H1 (cell line): ENCODE results near the gene TNRC6C. TPM values are rescaled to one million over a fixed set of nuclear protein-coding genes. Genes with fewer than 3 reads are reported as not detected.
A peak's percentile ranks its signal among the peaks of the same experiment; 100 is the strongest.

ENCODE experiments used
- CTCF ChIA-PET: fragments of 300-600 bp; sonication (Branson Sonifier 250); formaldehyde crosslinking; loops from one replicate; lab custom pipeline; 2021; ENCODE audit not compliant: partially characterized antibody; lab: Charles Lee
- POLR2A ChIA-PET: fragments of 300-600 bp; sonication (Branson Sonifier 250); formaldehyde crosslinking; loops from one replicate; lab custom pipeline; 2021; ENCODE audit warnings: inconsistent platforms; ENCODE audit not compliant: partially characterized antibody; lab: Charles Lee
- DNase-seq, 2 experiments: peaks; one replicate each; pipeline versions ENCODE4 v3.0.0 to v3.0.0-alpha.2; 2010 to 2022; ENCODE audit warnings: low spot score in 2 of 2, low read depth in 1 of 2, mixed read lengths in 1 of 2
- FAIRE-seq: peaks from 2 replicates; lab custom pipeline; 2011; peaks lifted over from hg19 to GRCh38; lab: Jason Lieb, UNC
- H2AFZ ChIP-seq: 2 replicates; pipeline ENCODE4 v1.8.1; 2012; ENCODE audit warnings: low read length, inconsistent platforms
- H2AK5ac ChIP-seq: 2 replicates; pipeline ENCODE4 v1.6.1; 2013; ENCODE audit warnings: low read depth, low read length
- H2BK120ac ChIP-seq: replicated peaks from 2 replicates; pipeline ENCODE3; 2013; ENCODE audit warnings: low read depth, low read length, inconsistent platforms
- H2BK12ac ChIP-seq: 2 replicates; pipeline ENCODE4 v1.6.1; 2013; ENCODE audit warnings: low read depth, low read length
- H2BK15ac ChIP-seq: 2 replicates; pipeline ENCODE4 v1.6.1; 2013; ENCODE audit warnings: low read length
- H2BK20ac ChIP-seq: 2 replicates; pipeline ENCODE4 v1.6.1; 2013; ENCODE audit warnings: low read length
- H2BK5ac ChIP-seq: 2 replicates; pipeline ENCODE4 v1.6.1; 2013; ENCODE audit warnings: low read depth, low read length
- H3K14ac ChIP-seq: 2 replicates; pipeline ENCODE4 v1.6.1; 2013; ENCODE audit warnings: inconsistent platforms; ENCODE audit not compliant: insufficient read length
- H3K18ac ChIP-seq: 2 replicates; pipeline ENCODE4 v1.6.1; 2013; ENCODE audit warnings: low read length; ENCODE audit errors: extremely low read depth
- H3K23ac ChIP-seq: 2 replicates; pipeline ENCODE4 v1.6.1; 2013; ENCODE audit warnings: inconsistent platforms; ENCODE audit not compliant: insufficient read length
- H3K23me2 ChIP-seq: 2 replicates; pipeline ENCODE4 v1.6.1; 2013; ENCODE audit warnings: low read depth, low read length
- H3K27ac ChIP-seq: 2 replicates; pipeline ENCODE4 v1.6.1; 2011; ENCODE audit warnings: low read depth, low read length, inconsistent platforms
- H3K27me3 ChIP-seq, 4 experiments: replicated peaks in 1 of 4; 1 replicate in 1 of 4; 2 replicates in 3 of 4; pipeline versions ENCODE4 v1.6.1 to v1.8.1; 2011 to 2013; ENCODE audit warnings: low read length in 3 of 4, mild to moderate bottlenecking in 3 of 4, inconsistent platforms in 2 of 4, mixed read lengths in 2 of 4, moderate library complexity in 1 of 4; ENCODE audit not compliant: control insufficient read depth in 3 of 4, insufficient read depth in 3 of 4; ENCODE audit errors: extremely low read depth in 1 of 4
- H3K36me3 ChIP-seq, 4 experiments: 2 replicates each; pipeline versions ENCODE4 v1.6.1 to v1.8.1; 2011 to 2013; ENCODE audit warnings: mild to moderate bottlenecking in 4 of 4, low read length in 3 of 4, moderate library complexity in 2 of 4, control low read depth in 1 of 4, inconsistent platforms in 1 of 4; ENCODE audit not compliant: insufficient read depth in 4 of 4, control insufficient read depth in 2 of 4
- H3K4ac ChIP-seq: replicated peaks from 2 replicates; pipeline ENCODE3; 2013; ENCODE audit warnings: low read length, low read depth, mixed read lengths, inconsistent platforms; ENCODE audit not compliant: insufficient read length
- H3K4me1 ChIP-seq, 4 experiments: replicated peaks in 1 of 4; 1 replicate in 1 of 4; 2 replicates in 3 of 4; pipeline versions ENCODE4 v1.6.1 to v1.8.1; 2011 to 2013; ENCODE audit warnings: low read length in 3 of 4, inconsistent platforms in 2 of 4, mixed read lengths in 1 of 4; ENCODE audit not compliant: insufficient read depth in 4 of 4, control insufficient read depth in 3 of 4
- H3K4me2 ChIP-seq, 2 experiments: 2 replicates each; pipeline versions ENCODE4 v1.6.1 to v1.8.1; 2011 to 2013; ENCODE audit warnings: low read depth in 2 of 2, low read length in 2 of 2, control low read depth in 1 of 2, inconsistent platforms in 1 of 2, mild to moderate bottlenecking in 1 of 2; ENCODE audit not compliant: insufficient read depth in 1 of 2
- H3K4me3 ChIP-seq, 4 experiments: fragments of 200-600, 300-600 bp in 1 of 4; sonication (generic), shearing (Covaris generic), sonication (Bioruptor Twin) in 1 of 4; 2 replicates each; pipeline versions ENCODE4 v1.5.1 to v1.8.1; 2011 to 2016; ENCODE audit warnings: low read length in 4 of 4, low read depth in 3 of 4, control low read depth in 2 of 4, inconsistent platforms in 2 of 4, mild to moderate bottlenecking in 2 of 4, mixed read lengths in 1 of 4, moderate library complexity in 1 of 4; ENCODE audit not compliant: insufficient read depth in 2 of 4; ENCODE audit errors: extremely low read depth in 1 of 4
- H3K56ac ChIP-seq: replicated peaks from 2 replicates; pipeline ENCODE3; 2013; ENCODE audit warnings: low read depth, mild to moderate bottlenecking, mixed read lengths, low read length, inconsistent platforms; ENCODE audit not compliant: insufficient read length
- H3K79me1 ChIP-seq: 2 replicates; pipeline ENCODE4 v1.6.1; 2013; ENCODE audit warnings: low read depth, low read length, control low read depth
- H3K79me2 ChIP-seq, 2 experiments: 2 replicates each; pipeline versions ENCODE4 v1.6.1 to v1.8.1; 2012 to 2013; ENCODE audit warnings: low read length in 2 of 2, mild to moderate bottlenecking in 2 of 2, inconsistent platforms in 1 of 2; ENCODE audit not compliant: insufficient read depth in 2 of 2, control insufficient read depth in 1 of 2
- H3K9ac ChIP-seq, 4 experiments: replicated peaks in 1 of 4; 1 replicate in 1 of 4; 2 replicates in 3 of 4; pipeline versions ENCODE4 v1.6.1 to v1.8.1; 2011 to 2013; ENCODE audit warnings: low read depth in 3 of 4, low read length in 3 of 4, control low read depth in 2 of 4, mild to moderate bottlenecking in 2 of 4, moderate library complexity in 2 of 4, inconsistent platforms in 1 of 4; ENCODE audit errors: extremely low read depth in 1 of 4
- H3K9me3 ChIP-seq, 2 experiments: 2 replicates each; pipeline versions ENCODE4 v1.6.1 to v1.8.1; 2012 to 2013; ENCODE audit warnings: mild to moderate bottlenecking in 2 of 2, moderate library complexity in 2 of 2, control low read depth in 1 of 2, inconsistent platforms in 1 of 2, low read depth in 1 of 2, low read length in 1 of 2, mixed read lengths in 1 of 2; ENCODE audit not compliant: insufficient read depth in 2 of 2
- H4K20me1 ChIP-seq, 2 experiments: replicated peaks in 1 of 2; 2 replicates each; pipeline versions ENCODE3 to v1.8.1; 2011 to 2013; ENCODE audit warnings: inconsistent platforms in 2 of 2, low read length in 2 of 2, mild to moderate bottlenecking in 1 of 2; ENCODE audit not compliant: insufficient read depth in 2 of 2, control insufficient read depth in 1 of 2
- H4K5ac ChIP-seq: 2 replicates; pipeline ENCODE4 v1.6.1; 2013; ENCODE audit warnings: low read length, low read depth, mixed read lengths, inconsistent platforms; ENCODE audit not compliant: insufficient read length
- H4K8ac ChIP-seq: 2 replicates; pipeline ENCODE4 v1.8.0; 2013; ENCODE audit warnings: mild to moderate bottlenecking, moderate library complexity, low read length, inconsistent platforms; ENCODE audit not compliant: insufficient read depth; ENCODE audit errors: extremely low read depth
- H4K91ac ChIP-seq: replicated peaks from 2 replicates; pipeline ENCODE3; 2013; ENCODE audit warnings: low read length, mixed read lengths, inconsistent platforms; ENCODE audit not compliant: insufficient read length
- BCL11A ChIP-seq, 2 experiments: IDR thresholded peaks; one replicate each; pipeline ENCODE4 v1.6.1; 2011; ENCODE audit warnings: low read depth in 2 of 2, low read length in 2 of 2, mild to moderate bottlenecking in 2 of 2
- CEBPB ChIP-seq: IDR thresholded peaks from 2 replicates; pipeline ENCODE4 v1.6.1; 2012; ENCODE audit warnings: low read depth, low read length
- CTBP2 ChIP-seq: IDR thresholded peaks from 2 replicates; pipeline ENCODE4 v1.7.0; 2011; ENCODE audit warnings: borderline replicate concordance, mild to moderate bottlenecking, moderate library complexity, mixed read lengths, low read length; ENCODE audit not compliant: insufficient read depth, insufficient read length
- EP300 ChIP-seq, 2 experiments: IDR thresholded peaks; 1 replicate in 1 of 2; 2 replicates in 1 of 2; pipeline ENCODE4 v1.6.1; 2011 to 2012; ENCODE audit warnings: low read depth in 2 of 2, low read length in 2 of 2, mild to moderate bottlenecking in 2 of 2, borderline replicate concordance in 1 of 2, inconsistent platforms in 1 of 2, moderate library complexity in 1 of 2
- GABPA ChIP-seq: IDR thresholded peaks from 2 replicates; pipeline ENCODE4 v1.6.1; 2011; ENCODE audit warnings: mild to moderate bottlenecking, low read length, moderate library complexity, borderline replicate concordance; ENCODE audit not compliant: insufficient read depth
- JUN ChIP-seq: IDR thresholded peaks from 2 replicates; pipeline ENCODE4 v1.6.1; 2011; ENCODE audit warnings: low read depth, mild to moderate bottlenecking, improper control_type of control experiment, low read length
- PHF8 ChIP-seq: fragments of 200-600 bp; sonication (generic); conservative IDR thresholded peaks from 2 replicates; pipeline ENCODE4 v1.7.1; 2012; ENCODE audit warnings: low read depth, mild to moderate bottlenecking, inconsistent platforms, low read length, moderate library complexity
- RXRA ChIP-seq: IDR thresholded peaks from 2 replicates; pipeline ENCODE4 v1.6.1; 2011; ENCODE audit warnings: low read depth, mild to moderate bottlenecking, low read length, moderate library complexity; ENCODE audit not compliant: insufficient read depth
- SIN3A ChIP-seq, 2 experiments: IDR thresholded peaks in 1 of 2; conservative IDR thresholded peaks in 1 of 2; 2 replicates each; pipeline ENCODE4 v1.6.1; 2011 to 2012; ENCODE audit warnings: low read length in 2 of 2, improper control_type of control experiment in 1 of 2, low read depth in 1 of 2, mild to moderate bottlenecking in 1 of 2
- SIRT6 ChIP-seq: IDR thresholded peaks from one replicate; pipeline ENCODE4 v1.7.1; 2012; ENCODE audit warnings: low read length, inconsistent platforms
- TAF7 ChIP-seq: optimal IDR thresholded peaks from 2 replicates; pipeline ENCODE3; 2011; ENCODE audit warnings: low read depth, mild to moderate bottlenecking, inconsistent platforms, low read length, moderate library complexity, borderline replicate concordance
- TEAD4 ChIP-seq: IDR thresholded peaks from 2 replicates; pipeline ENCODE4 v1.6.1; 2012; ENCODE audit warnings: low read depth, low read length, inconsistent platforms, mixed read lengths
- WGBS, 2 experiments: shearing (Covaris generic) in 1 of 2; methylation state at CpG; one replicate each; pipeline versions ENCODE4 v1.1.6 to v1.1.7; 2013 to 2015; ENCODE audit warnings: low lambda C conversion rate in 2 of 2, mixed read lengths in 2 of 2, inconsistent platforms in 1 of 2, low coverage in 1 of 2, missing lambda C conversion rate in 1 of 2; ENCODE audit not compliant: insufficient replicate concordance in 2 of 2, insufficient coverage in 1 of 2, insufficient read length in 1 of 2; ENCODE audit errors: extremely low coverage in 1 of 2, missing lambda C conversion rate in 1 of 2; 5-methylcytosine and 5-hydroxymethylcytosine counted together
- polyA plus RNA-seq, 7 experiments: library from polyadenylated mRNA; depleted of rRNA in 3 of 7; stranded (reverse) in 5 of 7; unstranded in 2 of 7; fragments of >200 nt in 5 of 7; fragments of 200-250 nt in 2 of 7; gene quantifications; 1 replicate in 5 of 7; 2 replicates in 1 of 7; 4 replicates in 1 of 7; pipeline versions ENCODE4 v1.2.1 to v1.2.3, GENCODE V29; 2011 to 2013; ENCODE audit warnings: missing spikeins in 2 of 7, mixed read lengths in 2 of 7
- total RNA-seq: library from RNA; stranded (reverse); fragmentation: NEBNext Ultra II Directional; extraction: Animal tissue kit (Norgen Biotek cat#: 25700); gene quantifications from 2 replicates; pipeline ENCODE4 v1.2.1, GENCODE V29; 2021

The TNRC6C gene
- total and polyA plus RNA-seq, 2 of the 8 experiments (the other 6 are each of a cell fraction or from before 2014, with no cell fraction given), result 2.8 to 28.9 TPM

DNA sequence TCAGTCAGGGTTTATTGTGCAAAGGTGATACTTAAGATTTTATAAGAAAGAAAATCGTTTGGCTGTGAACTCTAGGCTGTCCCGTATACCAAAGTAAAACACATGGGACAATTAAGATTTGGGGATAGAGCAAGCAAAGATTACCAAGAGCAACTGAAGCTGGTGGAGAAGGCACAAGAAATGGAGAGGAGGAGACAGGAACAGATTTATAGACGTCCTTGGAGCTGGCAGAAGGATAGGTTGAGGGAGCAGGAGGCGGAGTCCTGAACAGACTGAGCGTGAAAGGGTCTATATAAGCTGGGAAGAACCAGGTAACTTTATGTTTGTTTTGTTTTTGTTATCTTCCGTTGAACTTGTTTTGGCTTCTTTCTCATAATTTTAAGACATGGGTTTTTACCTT is 3.8 kb downstream of the TNRC6C start:
- Histone ChIP-seq H4K91ac (no peak overlapping the region), H2BK12ac (no peak overlapping the region), H2BK5ac (no peak overlapping the region), H3K23ac (no peak overlapping the region), H2AK5ac (no peak overlapping the region), H3K27me3 (peaks cover 1 to 12% (median 7%) of the 10 kb centered on the region in 4 experiments), H3K79me2 (peaks cover 14 to 80% of the 10 kb centered on the region in 2 experiments; a peak in 3 of 4 replicates), H3K14ac (no peak overlapping the region), H3K56ac (no peak overlapping the region), H3K9me3 (no peaks in the 10 kb centered on the region), H2BK120ac (no peak overlapping the region), H3K79me1 (peaks cover 11% of the 10 kb centered on the region; the same call in 1 of the 2 replicates), H2BK20ac (no peak overlapping the region), H4K20me1 (peaks cover 0 to 12% of the 10 kb centered on the region in 2 experiments), H3K27ac (no peak overlapping the region), H4K5ac (no peak overlapping the region), H3K4me1 (peaks cover 1 to 5% (median 3%) of the 10 kb centered on the region in 4 experiments; a peak in 4 of 7 replicates), H3K4me3 (no peak overlapping the region), H3K4me2 (peak overlapping the region in 1 of 2 experiments; percentile 11; a peak in 1 of 4 replicates), H4K8ac (no peak overlapping the region), H2BK15ac (no peak overlapping the region), H3K4ac (no peak overlapping the region), H3K23me2 (peaks cover 22% of the 10 kb centered on the region), H3K36me3 (no peaks in the 10 kb centered on the region), H3K9ac (no peak overlapping the region), H3K18ac (no peak overlapping the region), H2AFZ (no peak overlapping the region)
- CTCF ChIA-PET, result interaction anchor here (1.0 to 2.1 kb wide), 4 partner anchors 19 to 69 kb away, joined by 3 to 10 read pairs (median 5); no protein-coding TSS in a partner anchor
- WGBS, 2 experiments, result 78% methylated on average over 6 of the region's 6 CpGs; no CpG with 5 or more reads in 1 of the 2 experiments
- POLR2A ChIA-PET, result interaction anchor here (0.8 to 1.9 kb wide), 4 partner anchors 11 to 38 kb away, joined by 3 to 6 read pairs (median 4); no protein-coding TSS in a partner anchor
- DNase-seq (no peak), FAIRE-seq (no peak)
- no peak for TF ChIP-seq TAF7
- TF ChIP-seq GABPA, result no peak
- TF ChIP-seq SIN3A (conservative IDR thresholded peaks at IDR 0.05 in 1 of 2, IDR thresholded peaks at IDR 0.05 in 1 of 2; ENCODE audit: low read depth in 1 of 2, low read length in 2 of 2), result no peak
- no peak for TF ChIP-seq CTBP2
- no peak for TF ChIP-seq SIRT6
- no peak for TF ChIP-seq CEBPB
- TF ChIP-seq JUN, result no peak
- TF ChIP-seq BCL11A (IDR thresholded peaks at IDR 0.05; ENCODE audit: low read depth in 2 of 2, low read length in 2 of 2), result no peak
- TF ChIP-seq TEAD4, result no peak
- TF ChIP-seq PHF8, result no peak
- TF ChIP-seq RXRA, result no peak
- no peak for TF ChIP-seq EP300 (IDR thresholded peaks at IDR 0.05; ENCODE audit: borderline replicate concordance in 1 of 2, low read depth in 2 of 2, low read length in 2 of 2)
